Ramos (cell line): ENCODE results near the gene SEC23A.
"Not testable (repeated sequence)": the region's sequence is repeated elsewhere in the genome, so short reads cannot be mapped to it uniquely, and the experiment has no call there.

Experiments used
- in situ Hi-C: fragments of 300-500 bp; cut with MboI; formaldehyde crosslinking; loops from one replicate; pipeline ENCODE4 v1.14.3; 2022; ENCODE audit warnings: low sequenced_read_pairs; ENCODE audit not compliant: unreplicated experiment

SEC23A gene

DNA sequence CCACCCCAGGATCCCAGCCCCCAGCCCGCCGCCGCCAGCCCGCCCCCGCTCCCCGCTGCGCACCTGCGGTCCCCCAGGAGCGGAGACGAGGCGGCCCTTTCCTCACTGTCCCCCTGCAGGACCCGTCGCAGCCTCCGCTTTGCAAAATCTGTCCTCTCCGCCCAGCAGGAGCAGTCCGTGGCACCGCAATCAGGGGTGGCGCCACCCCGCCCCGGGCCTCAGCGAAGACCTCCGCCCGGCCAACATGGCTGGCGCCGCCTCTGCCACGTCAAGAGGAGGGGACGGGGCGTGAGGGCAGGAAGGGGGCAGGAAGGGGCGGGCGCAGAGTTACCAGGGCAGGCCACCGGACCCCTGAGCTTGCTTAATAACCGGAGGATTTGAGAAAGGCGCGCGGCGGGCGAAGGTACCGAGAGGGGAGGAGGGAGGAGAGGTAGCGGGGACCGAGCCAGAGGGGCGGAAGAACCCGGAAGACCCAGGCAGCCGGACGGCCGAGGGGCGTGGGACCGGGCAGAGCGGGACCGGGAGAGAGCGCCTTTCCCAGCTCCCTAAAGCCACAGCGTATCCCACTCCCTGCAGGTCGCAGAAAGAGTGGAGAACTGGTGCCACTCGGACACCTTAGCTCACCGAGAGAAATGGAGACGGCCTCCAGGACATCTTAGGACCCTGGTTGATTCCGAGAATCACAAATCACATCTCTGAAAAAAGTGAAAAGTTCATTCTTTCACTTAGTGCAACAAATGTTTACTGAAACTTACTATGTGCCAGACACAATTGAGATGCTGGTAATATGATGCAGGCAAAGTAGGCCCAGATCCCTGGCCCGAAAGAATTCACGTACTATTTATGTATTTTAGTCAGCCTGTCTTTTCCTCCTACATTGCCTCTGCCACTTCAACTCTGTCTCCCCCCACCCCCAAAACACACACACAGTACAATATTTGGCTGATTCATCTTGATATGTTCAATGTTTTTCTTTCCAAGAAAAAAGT is at the start of gene SEC23A:
Gene SEC23A (minus strand): TSS at position 267 of the 989 bp plus-strand sequence. CDS start 7,117 bp downstream, outside the sequence.
- in situ Hi-C loops: loop anchor here (25.0 kb wide), 1 partner anchor 334 kb away; the partner anchor contains the start of gene FBXO33

- in situ Hi-C loops: no loop called here
Measured at GRCh38 chr14:39145266-39145966, 42.4 kb upstream of the SEC23A start.

GRCh38 chr14:39143226-39143625 is 40.2 kb upstream of the SEC23A start:
- in situ Hi-C loops: not testable (repeated sequence)

GRCh38 chr14:39141623-39142022 is 38.6 kb upstream of the SEC23A start:
- in situ Hi-C loops: not testable (repeated sequence)

DNA sequence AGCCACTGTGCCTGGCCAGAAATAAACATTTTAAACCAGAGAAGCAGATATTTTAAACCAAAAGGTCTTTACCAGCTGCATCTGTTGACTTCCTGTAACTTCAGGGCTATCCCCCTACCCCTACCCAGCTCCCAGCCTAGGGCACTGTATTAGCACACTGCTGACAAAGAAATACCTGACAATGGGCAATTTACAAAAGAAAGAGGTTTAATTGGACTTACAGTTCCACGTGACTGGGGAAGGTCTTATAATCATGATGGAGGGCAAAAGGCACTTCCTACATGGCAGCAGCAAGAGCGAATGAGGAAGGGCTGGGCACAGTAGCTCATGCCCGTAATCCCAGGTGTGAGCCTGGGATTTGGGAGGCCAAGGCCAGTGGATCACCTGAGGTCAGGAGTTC is 37.1 kb upstream of the SEC23A start:
- in situ Hi-C loops: no loop called here

DNA sequence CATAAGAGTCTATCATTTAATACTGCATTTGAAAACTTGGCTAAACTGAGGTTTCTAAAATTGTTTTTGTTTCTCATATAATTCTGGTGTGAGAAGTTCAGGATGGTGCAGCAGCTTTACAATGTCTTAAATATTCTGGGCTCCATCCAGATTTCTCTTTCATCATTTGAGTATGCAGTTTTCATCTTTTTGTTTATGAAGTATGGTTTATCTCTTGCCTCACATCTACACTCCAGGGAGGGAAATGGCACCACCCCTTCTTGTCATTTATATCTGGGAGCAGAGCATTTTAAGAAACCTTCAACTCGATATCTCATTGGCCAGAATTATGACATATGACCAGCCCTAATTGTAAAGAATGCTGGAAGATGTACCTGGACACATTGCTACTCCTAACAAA is 35.4 kb upstream of the SEC23A start:
- in situ Hi-C loops: no loop called here

GRCh38 chr14:39137835-39138234 is 34.8 kb upstream of the SEC23A start:
- in situ Hi-C loops: not testable (repeated sequence)

- in situ Hi-C loops: loop anchor here (25.0 kb wide), 1 partner anchor 315 kb away; the partner anchor contains the start of gene FBXO33
Measured at GRCh38 chr14:39122330-39123138, 19.5 kb upstream of the SEC23A start.

DNA sequence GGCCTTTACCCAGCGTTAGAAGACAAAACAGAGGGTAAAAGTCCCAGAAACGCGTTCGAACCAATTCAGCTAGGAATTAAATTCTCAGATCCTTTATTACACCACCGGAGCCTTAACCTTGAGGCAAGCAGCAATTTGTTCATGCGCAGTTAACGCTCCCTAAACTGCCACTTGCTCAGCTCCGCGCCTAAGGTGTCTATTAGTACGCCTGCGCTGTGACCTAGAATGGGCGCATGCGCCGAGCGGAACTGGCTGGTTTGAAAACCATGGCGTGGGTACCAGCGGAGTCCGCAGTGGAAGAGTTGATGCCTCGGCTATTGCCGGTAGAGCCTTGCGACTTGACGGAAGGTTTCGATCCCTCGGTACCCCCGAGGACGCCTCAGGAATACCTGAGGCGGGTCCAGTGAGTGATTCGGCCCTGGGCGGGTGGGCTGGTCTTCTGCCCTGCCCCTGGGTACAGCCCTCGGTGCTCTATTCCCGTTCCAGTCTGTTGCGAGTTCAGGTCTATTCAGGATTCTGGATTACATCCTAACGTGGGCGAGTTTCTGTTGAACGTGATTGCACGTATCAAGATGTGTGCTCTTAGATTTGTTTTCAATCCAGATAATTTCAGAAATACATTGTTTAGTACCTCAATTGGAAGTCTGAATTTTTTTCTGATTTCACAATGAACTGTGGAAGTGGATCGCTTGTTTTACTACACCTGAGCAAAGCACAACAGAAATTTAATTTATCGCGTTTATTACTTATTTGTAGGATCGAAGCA is 11.2 kb upstream of the SEC23A start, which contains the start of gene GEMIN2:
Gene GEMIN2 (plus strand): TSS at position 251 of the 766 bp plus-strand sequence. CDS start 16 bp downstream, at position 267.
- in situ Hi-C loops: loop anchor here (25.0 kb wide), 1 partner anchor 323 kb away; the partner anchor contains the start of gene FBXO33

DNA sequence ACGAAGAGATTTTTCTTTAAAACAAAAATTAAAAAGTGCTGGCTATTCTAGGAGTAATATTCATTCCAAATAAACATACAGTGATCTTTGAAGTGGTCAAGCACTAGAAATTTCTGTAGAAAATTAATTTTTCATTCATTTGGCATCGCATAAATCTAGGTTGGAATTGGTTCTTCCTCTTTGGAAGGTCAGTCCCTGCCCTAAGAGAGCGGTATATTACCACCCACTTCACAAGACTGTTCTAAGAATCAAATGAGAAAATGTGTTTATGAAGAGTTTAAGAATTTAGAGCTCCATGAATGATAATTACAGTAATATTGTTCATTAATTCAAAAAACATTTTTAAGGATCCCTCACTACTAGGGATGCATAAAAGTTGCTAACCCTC is 10.6 kb upstream of the SEC23A start:
- in situ Hi-C loops: loop anchor here (25.0 kb wide), 1 partner anchor 324 kb away; the partner anchor contains the start of gene FBXO33

- in situ Hi-C loops: loop anchor here (25.0 kb wide), 1 partner anchor 327 kb away; the partner anchor contains the start of gene FBXO33
Measured at GRCh38 chr14:39109893-39110715, 7.1 kb upstream of the SEC23A start.

- in situ Hi-C loops: loop anchor here (25.0 kb wide), 1 partner anchor 329 kb away; the partner anchor contains the start of gene FBXO33
Measured at GRCh38 chr14:39108791-39109190, 5.8 kb upstream of the SEC23A start.

DNA sequence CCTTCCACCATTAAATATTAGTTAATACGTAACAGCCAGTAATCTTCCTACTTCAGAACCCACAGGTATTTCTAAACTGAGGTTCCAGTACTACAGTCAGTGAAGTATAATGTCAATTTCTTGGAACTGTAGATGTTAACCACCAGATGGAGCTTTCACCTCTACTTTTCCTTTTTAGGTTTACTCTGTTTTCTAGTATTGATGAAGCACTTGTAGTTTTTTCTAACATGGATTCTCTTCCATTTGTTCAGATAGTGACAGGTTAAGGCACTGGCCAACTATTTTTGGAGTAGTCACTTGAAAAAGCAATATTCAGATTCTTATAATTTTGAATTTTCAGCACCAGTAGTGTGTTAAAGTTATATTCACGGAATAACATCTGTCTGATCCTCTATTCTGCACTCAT is 4.6 kb upstream of the SEC23A start:
- in situ Hi-C loops: loop anchor here (25.0 kb wide), 1 partner anchor 330 kb away; the partner anchor contains the start of gene FBXO33

- in situ Hi-C loops: loop anchor here (25.0 kb wide), 1 partner anchor 333 kb away; the partner anchor contains the start of gene FBXO33
Measured at GRCh38 chr14:39104078-39104801, 1.2 kb upstream of the SEC23A start.

GRCh38 chr14:39102265-39102968 is 618 bp downstream of the SEC23A start:
- in situ Hi-C loops: loop anchor here (25.0 kb wide), 1 partner anchor 335 kb away; the partner anchor contains the start of gene FBXO33

DNA sequence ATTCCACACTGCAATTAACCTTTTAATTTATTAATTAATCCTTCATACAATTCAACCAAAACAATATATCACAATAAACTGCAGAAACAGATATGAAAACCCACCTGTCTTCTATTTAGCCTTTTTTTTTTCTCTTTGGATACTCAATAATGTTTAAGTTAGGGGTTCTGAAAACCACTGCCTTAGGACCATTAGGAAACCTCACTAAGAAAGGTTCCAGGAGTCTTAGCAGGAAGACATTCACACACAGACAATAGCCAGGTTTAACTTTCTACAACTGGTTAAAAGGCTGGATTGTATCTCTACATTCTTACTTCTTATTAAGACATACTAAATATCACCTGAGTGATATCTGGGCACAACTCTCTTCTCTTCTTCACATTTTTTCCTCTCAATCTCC is 3.3 kb downstream of the SEC23A start:
- in situ Hi-C loops: loop anchor here (25.0 kb wide), 1 partner anchor 338 kb away; the partner anchor contains the start of gene FBXO33
